Naive B cell (primary cell): ENCODE results near the gene MYOC. TPM values are rescaled to one million over a fixed set of nuclear protein-coding genes. Genes with fewer than 3 reads are reported as not detected.
"Not testable (repeated sequence)": the region's sequence is repeated elsewhere in the genome, so short reads cannot be mapped to it uniquely, and the experiment has no call there.

Experiments
- ATAC-seq, 2 donors: fragments of 150-1000 bp; cut with Tn5 transposase; 2 replicates each; pipeline ENCODE4 v1.10.0; 2021; ENCODE audit warnings: low read depth in 2 of 2, mild to moderate bottlenecking in 2 of 2, moderate library complexity in 2 of 2
- DNase-seq: peaks from one replicate; pipeline ENCODE4 v3.0.0; 2022
- H3K27ac Mint-ChIP-seq, 6 donors: one replicate each; pipeline ENCODE4 v1.8.0; 2020 to 2022; ENCODE audit warnings: mild to moderate bottlenecking in 6 of 6, mixed read lengths in 6 of 6, moderate library complexity in 5 of 6, inconsistent platforms in 2 of 6
- H3K27me3 Mint-ChIP-seq, 3 donors: one replicate each; pipeline ENCODE4 v1.8.0; 2021 to 2022; ENCODE audit warnings: mixed read lengths in 3 of 3, mild to moderate bottlenecking in 1 of 3
- H3K36me3 Mint-ChIP-seq, 2 donors: one replicate each; pipeline ENCODE4 v1.8.0; 2020 to 2022; ENCODE audit warnings: mixed read lengths in 2 of 2, inconsistent platforms in 1 of 2, mild to moderate bottlenecking in 1 of 2
- H3K4me1 Mint-ChIP-seq, 3 donors: one replicate each; pipeline ENCODE4 v1.8.0; 2020 to 2022; ENCODE audit warnings: mixed read lengths in 3 of 3, inconsistent platforms in 1 of 3, mild to moderate bottlenecking in 1 of 3, moderate library complexity in 1 of 3
- H3K4me3 Mint-ChIP-seq, 8 donors: one replicate each; pipeline ENCODE4 v1.8.0; 2020 to 2022; ENCODE audit warnings: mild to moderate bottlenecking in 8 of 8, mixed read lengths in 8 of 8, moderate library complexity in 8 of 8, inconsistent platforms in 2 of 8
- H3K9me3 Mint-ChIP-seq, 7 donors: one replicate each; pipeline ENCODE4 v1.8.0; 2020 to 2022; ENCODE audit warnings: mixed read lengths in 7 of 7, mild to moderate bottlenecking in 5 of 7, inconsistent platforms in 2 of 7, moderate library complexity in 1 of 7
- polyA plus RNA-seq, 6 donors: library from polyadenylated mRNA; unstranded; fragments of 300-500 nt; fragmentation: Illumina TruSeq; gene quantifications; one replicate each; pipeline ENCODE4 v1.2.3, GENCODE V29; 2021; ENCODE audit warnings: low read depth in 6 of 6

MYOC gene
- polyA plus RNA-seq, 6 donors from 2014 or later: not detected

DNA sequence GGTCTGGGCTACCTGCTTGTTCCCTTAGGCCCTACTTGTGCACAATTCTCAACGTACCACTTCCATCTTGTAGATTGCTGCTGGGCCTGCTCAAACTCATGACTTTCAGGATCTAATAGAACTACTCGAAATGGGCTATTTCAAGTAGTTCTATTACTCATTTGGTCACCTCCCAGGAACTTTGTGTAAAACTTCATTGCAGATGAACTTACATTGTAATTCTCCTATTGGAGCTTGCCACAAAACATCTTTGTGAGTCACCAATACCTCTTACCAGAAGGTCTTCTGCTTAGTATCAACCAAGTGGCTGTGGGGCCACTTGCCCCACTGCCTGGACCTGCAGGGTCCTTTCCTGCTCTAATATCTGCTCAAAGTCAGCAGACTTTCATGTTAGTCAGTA is 41.2 kb downstream of the MYOC start:
- Mint-ChIP-seq H3K27me3 (peaks cover 0 to 1% (median 0%) of the 10 kb centered on the region in 3 donors), H3K36me3 (no peaks in the 10 kb centered on the region), H3K27ac (no peak overlapping the region), H3K9me3 (no peaks in the 10 kb centered on the region), H3K4me1 (peaks cover 0 to 4% (median 2%) of the 10 kb centered on the region in 3 donors), H3K4me3 (no peak overlapping the region)
- ATAC-seq (no peak), DNase-seq (no peak)

- ATAC-seq (no peak), DNase-seq (no peak)
- no peak overlapping the region for H3K27ac Mint-ChIP-seq
- H3K27me3 Mint-ChIP-seq: no peaks in the 10 kb centered on the region
- peaks cover 0 to 7% (median 6%) of the 10 kb centered on the region in 3 donors for H3K4me1 Mint-ChIP-seq
- no peaks in the 10 kb centered on the region for H3K9me3 Mint-ChIP-seq
- no peak overlapping the region for H3K4me3 Mint-ChIP-seq
- H3K36me3 Mint-ChIP-seq: no peaks in the 10 kb centered on the region
Measured at GRCh38 chr1:171610385-171610784, 42.1 kb downstream of the MYOC start.

GRCh38 chr1:171606402-171606941 is 46.0 kb downstream of the MYOC start:
- Mint-ChIP-seq H3K9me3 (no peaks in the 10 kb centered on the region), H3K4me1 (peaks cover 0 to 7% (median 6%) of the 10 kb centered on the region in 3 donors), H3K4me3 (no peak overlapping the region), H3K36me3 (no peaks in the 10 kb centered on the region), H3K27ac (peak overlapping the region; percentile 15 to 92 (median 65)), H3K27me3 (no peaks in the 10 kb centered on the region)
- ATAC-seq (no peak), DNase-seq (no peak)

GRCh38 chr1:171603042-171603441 is 49.4 kb downstream of the MYOC start:
- H3K9me3 Mint-ChIP-seq, H3K36me3 Mint-ChIP-seq, DNase-seq, ATAC-seq, H3K27me3 Mint-ChIP-seq: not testable (repeated sequence)
- Mint-ChIP-seq H3K27ac (peak overlapping the region in 1 of 6 donors; percentile 24), H3K4me3 (peak overlapping the region in 1 of 8 donors; percentile 79), H3K4me1 (peaks cover 5 to 15% (median 7%) of the 10 kb centered on the region in 3 donors)

GRCh38 chr1:171600862-171601261 is 51.6 kb downstream of the MYOC start:
- Mint-ChIP-seq H3K36me3 (no peaks in the 10 kb centered on the region), H3K27ac (no peak overlapping the region), H3K4me1 (peaks cover 0 to 9% (median 5%) of the 10 kb centered on the region in 3 donors), H3K27me3 (no peaks in the 10 kb centered on the region), H3K4me3 (no peak overlapping the region), H3K9me3 (no peaks in the 10 kb centered on the region)
- DNase-seq (no peak), ATAC-seq (no peak)

GRCh38 chr1:171600310-171600709 is 52.2 kb downstream of the MYOC start:
- not testable (repeated sequence) for H3K27ac Mint-ChIP-seq, H3K9me3 Mint-ChIP-seq

DNA sequence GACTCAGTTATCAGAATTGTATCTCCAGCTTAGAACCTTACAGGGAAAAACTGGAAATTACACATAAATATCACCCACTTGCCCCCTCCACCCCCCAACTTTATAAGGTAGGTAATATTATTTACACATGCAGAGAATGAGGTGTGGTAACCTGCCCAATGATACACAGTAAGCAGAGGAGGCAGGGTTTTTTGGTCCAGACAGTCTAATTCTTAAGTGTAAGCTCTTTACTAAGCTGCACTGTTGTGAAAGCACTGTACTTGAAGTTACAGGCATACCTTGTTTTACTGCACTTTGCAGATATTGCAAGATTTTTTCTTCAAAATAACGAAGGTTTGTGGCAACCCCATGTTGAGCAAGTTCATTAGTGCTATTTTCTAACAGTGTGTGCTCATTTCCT is 55.3 kb downstream of the MYOC start:
- Mint-ChIP-seq H3K4me1 (peaks cover 0 to 9% (median 5%) of the 10 kb centered on the region in 3 donors), H3K36me3 (peaks cover 0 to 8% of the 10 kb centered on the region in 2 donors), H3K27me3 (no peaks in the 10 kb centered on the region), H3K27ac (peak overlapping the region in 2 of 6 donors; percentile 56 to 73), H3K9me3 (no peaks in the 10 kb centered on the region), H3K4me3 (no peak overlapping the region)
- DNase-seq: no peak
- no peak for ATAC-seq

More at GRCh38 chr1:171600310-171600709, 52.2 kb downstream of the MYOC start:
- H3K4me3 Mint-ChIP-seq, DNase-seq, H3K27me3 Mint-ChIP-seq, H3K36me3 Mint-ChIP-seq, H3K4me1 Mint-ChIP-seq, ATAC-seq: not testable (repeated sequence)

DNA sequence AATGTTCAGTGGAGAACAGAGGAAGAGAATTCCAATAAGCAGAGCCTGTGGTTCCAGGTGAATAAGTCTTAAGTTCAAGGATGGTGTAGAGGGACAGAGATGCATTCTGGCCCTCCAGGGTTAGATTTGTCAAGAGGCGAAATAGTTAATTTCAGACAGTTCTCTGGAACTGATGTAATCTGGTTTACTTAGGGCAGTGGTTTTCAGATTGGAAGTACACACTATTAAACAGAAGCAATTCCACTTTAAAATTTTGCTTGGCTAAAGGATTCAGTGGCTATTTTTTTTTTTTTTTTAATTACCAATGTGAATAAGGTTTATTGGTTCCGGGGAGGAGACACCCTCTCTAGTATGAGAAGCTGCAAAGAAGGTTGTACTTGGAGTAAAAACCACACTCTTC is 55.8 kb downstream of the MYOC start:
- Mint-ChIP-seq H3K4me3 (no peak overlapping the region), H3K9me3 (no peaks in the 10 kb centered on the region), H3K27ac (peak overlapping the region in 2 of 6 donors; percentile 56 to 73), H3K36me3 (peaks cover 0 to 10% of the 10 kb centered on the region in 2 donors), H3K27me3 (no peaks in the 10 kb centered on the region), H3K4me1 (peaks cover 0 to 9% (median 5%) of the 10 kb centered on the region in 3 donors)
- DNase-seq (no peak), ATAC-seq (no peak)

- Mint-ChIP-seq H3K9me3 (no peaks in the 10 kb centered on the region), H3K36me3 (peaks cover 0 to 15% of the 10 kb centered on the region in 2 donors), H3K27me3 (no peaks in the 10 kb centered on the region), H3K4me3 (no peak overlapping the region), H3K27ac (peak overlapping the region in 3 of 6 donors; percentile 2 to 64 (median 2)), H3K4me1 (peaks cover 0 to 7% (median 5%) of the 10 kb centered on the region in 3 donors)
- DNase-seq (no peak), ATAC-seq (no peak)
Measured at GRCh38 chr1:171596119-171596518, 56.4 kb downstream of the MYOC start.

- DNase-seq: no peak
- Mint-ChIP-seq H3K27me3 (no peaks in the 10 kb centered on the region), H3K4me1 (peaks cover 0 to 6% (median 5%) of the 10 kb centered on the region in 3 donors), H3K9me3 (no peaks in the 10 kb centered on the region), H3K4me3 (no peak overlapping the region), H3K36me3 (peaks cover 0 to 23% of the 10 kb centered on the region in 2 donors), H3K27ac (peak overlapping the region in 4 of 6 donors; percentile 2 to 62 (median 20))
- ATAC-seq: no peak
Measured at GRCh38 chr1:171595324-171595723, 57.2 kb downstream of the MYOC start.

DNA sequence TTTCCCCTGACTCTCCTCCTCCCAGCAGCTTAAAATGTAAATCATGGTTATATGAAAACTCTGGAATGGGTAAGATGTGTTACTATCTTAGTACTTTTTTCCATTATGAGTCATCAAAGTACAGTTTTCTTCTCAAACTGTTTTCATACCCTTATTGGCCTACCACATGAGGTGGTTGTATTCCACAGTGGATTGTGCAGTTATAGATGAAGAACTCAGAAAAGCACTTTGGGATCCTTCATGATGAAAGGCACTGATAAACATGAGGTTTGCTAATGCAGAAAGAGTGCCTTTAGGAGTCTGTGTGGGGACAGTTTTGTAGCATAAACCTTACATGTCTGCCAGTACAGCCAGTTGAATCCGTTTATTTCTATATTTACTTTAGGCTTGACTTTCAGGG is 62.5 kb downstream of the MYOC start:
- Mint-ChIP-seq H3K27me3 (no peaks in the 10 kb centered on the region), H3K36me3 (peaks cover 21 to 56% of the 10 kb centered on the region in 2 donors), H3K9me3 (no peaks in the 10 kb centered on the region), H3K27ac (peak overlapping the region in 3 of 6 donors; percentile 39 to 60 (median 49)), H3K4me3 (no peak overlapping the region), H3K4me1 (no peaks in the 10 kb centered on the region)
- no peak for ATAC-seq
- no peak for DNase-seq

GRCh38 chr1:171588230-171588629 is 64.3 kb downstream of the MYOC start:
- H3K4me1 Mint-ChIP-seq: no peaks in the 10 kb centered on the region
- peaks cover 21 to 61% of the 10 kb centered on the region in 2 donors for H3K36me3 Mint-ChIP-seq
- no peak overlapping the region for H3K4me3 Mint-ChIP-seq

GRCh38 chr1:171585715-171586114 is 66.8 kb downstream of the MYOC start:
- no peaks in the 10 kb centered on the region for H3K4me1 Mint-ChIP-seq
- DNase-seq (no peak), ATAC-seq (no peak)
- H3K4me3 Mint-ChIP-seq: no peak overlapping the region
- no peaks in the 10 kb centered on the region for H3K9me3 Mint-ChIP-seq
- peaks cover 30 to 41% of the 10 kb centered on the region in 2 donors for H3K36me3 Mint-ChIP-seq
- H3K27me3 Mint-ChIP-seq: no peaks in the 10 kb centered on the region
- peak overlapping the region in 1 of 6 donors; percentile 31 for H3K27ac Mint-ChIP-seq

More at GRCh38 chr1:171588230-171588629, 64.3 kb downstream of the MYOC start:
- Mint-ChIP-seq H3K9me3 (no peaks in the 10 kb centered on the region), H3K27ac (no peak overlapping the region), H3K27me3 (no peaks in the 10 kb centered on the region)
- no peak for ATAC-seq
- no peak for DNase-seq
